GM19467 (cell line): ENCODE results near the gene IPO13.

Experiments used
- ATAC-seq: cut with Tn5 transposase; IDR thresholded peaks from one replicate; pipeline ENCODE4 v1.9.1; 2021; ENCODE audit warnings: mild to moderate bottlenecking, moderate library complexity; ENCODE audit not compliant: unreplicated experiment

The IPO13 gene

DNA sequence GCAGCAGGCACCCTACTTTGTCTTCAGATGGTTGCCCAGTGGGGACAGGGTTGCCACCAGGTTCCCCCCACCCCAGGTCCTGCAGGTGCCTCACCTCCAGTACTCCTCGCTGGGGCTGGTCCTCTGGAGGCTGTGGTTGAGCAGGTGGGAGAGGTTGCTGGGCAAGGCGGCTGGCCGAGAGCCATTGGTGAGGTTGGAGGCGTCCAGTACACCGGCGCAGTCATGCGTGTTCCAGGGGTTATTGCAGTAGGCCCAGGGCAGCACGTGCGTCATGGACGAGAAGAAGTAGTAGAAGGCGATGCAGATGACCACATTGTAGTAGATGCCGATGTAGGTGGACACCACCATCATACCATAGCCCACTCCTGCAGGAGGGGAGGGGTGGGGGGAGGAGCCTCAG, 61.5 kb downstream of the IPO13 start:
- ATAC-seq = no peak

GRCh38 chr1:44010935-44011471, 64.3 kb downstream of the IPO13 start:
- ATAC-seq = no peak

DNA sequence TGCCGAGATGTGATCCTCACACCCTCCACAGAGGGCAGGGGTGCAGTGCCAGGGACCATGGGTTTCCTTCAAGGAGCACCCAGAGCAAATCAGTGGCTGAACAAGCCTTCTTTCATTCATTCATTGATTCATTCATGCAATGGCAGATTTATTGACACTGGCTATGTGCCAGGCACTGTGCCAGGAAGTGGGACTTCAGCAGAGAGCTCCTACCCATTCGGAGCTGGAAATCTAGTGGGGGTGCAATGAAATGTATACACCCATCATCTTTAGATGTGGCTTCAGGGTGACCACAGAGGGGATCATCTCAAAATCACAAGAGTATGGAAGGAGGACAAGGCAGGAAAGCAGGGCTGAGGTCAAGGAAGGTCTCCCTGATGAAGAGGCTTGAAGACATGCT, 65.7 kb downstream of the IPO13 start:
- no peak for ATAC-seq

GRCh38 chr1:44012941-44013609, 66.3 kb downstream of the IPO13 start:
- ATAC-seq = no peak

- no peak for ATAC-seq
Measured at GRCh38 chr1:44013949-44014348, 67.2 kb downstream of the IPO13 start.

GRCh38 chr1:44014365-44015104, 67.8 kb downstream of the IPO13 start:
- ATAC-seq = no peak

GRCh38 chr1:44015206-44015605, 68.5 kb downstream of the IPO13 start:
- no peak for ATAC-seq

DNA sequence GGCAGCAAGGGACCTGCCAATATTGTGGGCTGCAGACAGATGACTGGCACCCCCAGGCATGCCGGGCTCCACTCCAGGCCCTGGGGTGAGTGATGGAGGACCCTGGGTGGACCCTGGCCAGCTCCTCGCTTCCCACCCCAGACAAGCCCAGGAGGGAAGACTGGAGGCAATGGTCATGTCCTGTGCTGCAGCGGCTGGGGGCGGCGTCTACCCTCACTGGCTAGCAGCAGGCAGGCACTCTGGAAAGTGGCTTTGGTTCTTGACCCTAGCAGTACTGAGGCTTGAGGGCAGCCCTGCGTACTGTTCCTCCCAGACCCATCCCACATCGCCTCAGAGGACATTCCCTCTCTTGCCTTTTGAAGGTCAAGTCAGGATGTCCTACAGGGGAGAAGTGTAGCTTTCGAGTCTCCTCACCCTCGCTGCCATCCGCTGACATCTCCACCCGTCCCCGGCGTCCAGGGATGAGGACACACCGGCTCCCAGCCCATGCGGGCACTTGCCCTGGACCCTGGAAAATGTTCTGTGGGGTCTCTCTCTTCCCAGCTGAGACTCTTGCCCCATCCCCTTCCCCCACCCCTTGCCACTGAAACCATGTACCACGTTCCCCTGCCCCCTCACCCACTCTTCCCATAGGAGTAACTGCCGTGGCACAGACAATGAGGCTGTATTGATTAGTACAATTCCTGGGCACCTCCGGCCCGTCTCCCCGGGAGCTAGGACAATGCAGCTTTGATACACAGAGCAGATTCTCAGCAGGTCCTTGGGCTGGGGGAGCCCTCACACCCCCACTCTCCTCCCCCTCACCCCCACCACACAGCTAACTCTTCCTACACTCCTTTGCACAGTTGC, 69.5 kb downstream of the IPO13 start:
- ATAC-seq = no peak

DNA sequence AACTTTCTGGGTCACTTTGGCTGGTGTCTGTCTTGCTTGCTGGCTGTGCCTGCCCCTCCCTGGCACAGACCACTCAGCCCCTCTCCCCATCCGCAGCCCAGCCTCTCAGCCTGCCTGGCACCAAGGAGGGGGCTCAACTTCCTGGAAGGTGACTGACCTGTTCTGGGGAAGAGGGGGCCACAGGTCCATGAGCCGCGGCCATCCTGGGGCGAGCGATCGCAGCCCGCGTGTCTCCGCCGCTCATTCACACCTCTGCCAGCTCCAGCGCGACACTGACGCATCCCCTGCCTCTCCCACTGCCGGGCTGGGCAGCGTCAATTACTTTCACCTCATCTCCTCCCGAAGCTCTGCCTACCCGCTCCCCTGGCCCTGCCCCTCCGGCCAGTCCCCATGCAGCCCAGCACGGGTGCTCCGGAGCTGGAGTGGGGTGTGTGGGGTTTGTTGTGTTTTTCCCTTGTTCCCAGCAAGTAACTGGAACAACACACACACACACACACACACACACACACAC, 70.2 kb downstream of the IPO13 start:
- no peak for ATAC-seq
